GM18517 (cell line): ENCODE measurements around the gene CAMKV.
"Not testable (repeated sequence)": the region's sequence is repeated elsewhere in the genome, so short reads cannot be mapped to it uniquely, and the experiment has no call there.

ENCODE experiments used
- ATAC-seq: cut with Tn5 transposase; IDR thresholded peaks from one replicate; pipeline ENCODE4 v1.9.1; 2021; ENCODE audit warnings: mild to moderate bottlenecking, moderate library complexity; ENCODE audit not compliant: unreplicated experiment

Gene CAMKV

DNA sequence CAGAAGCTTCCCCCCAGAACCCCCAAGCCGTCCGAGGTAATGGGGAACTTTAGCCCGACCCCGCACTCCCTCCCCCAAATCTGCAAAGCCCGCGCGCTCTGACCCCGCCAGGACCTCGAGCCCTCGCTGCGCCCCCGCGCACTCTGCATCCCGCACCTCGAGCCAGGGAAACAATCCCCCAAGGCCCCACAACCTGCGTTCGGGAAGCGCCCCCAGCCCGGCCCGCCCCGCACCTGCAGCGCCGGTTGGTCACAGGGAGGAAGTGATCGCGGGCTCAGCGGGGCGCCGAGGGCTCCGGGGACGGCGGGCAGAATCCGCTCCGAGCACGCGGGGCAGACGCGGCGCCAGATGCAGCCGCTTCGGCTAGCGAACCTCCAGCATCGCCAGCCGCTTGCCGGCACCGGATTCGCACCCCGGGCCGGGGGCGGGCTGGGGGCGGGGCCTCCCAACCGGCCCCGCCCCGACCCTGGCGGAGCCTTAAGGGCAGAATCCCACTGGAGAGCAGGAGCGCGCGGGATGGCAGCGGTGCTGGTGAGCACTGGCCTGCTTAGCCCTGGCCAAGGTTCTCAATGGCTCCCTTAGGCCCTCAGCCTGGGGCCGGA lies at the start of gene CAMKV:
Gene CAMKV, minus strand, starts transcription at position 382 of the 602 bp plus-strand sequence. CDS start 7,518 bp downstream, outside the sequence.
- no peak for ATAC-seq

DNA sequence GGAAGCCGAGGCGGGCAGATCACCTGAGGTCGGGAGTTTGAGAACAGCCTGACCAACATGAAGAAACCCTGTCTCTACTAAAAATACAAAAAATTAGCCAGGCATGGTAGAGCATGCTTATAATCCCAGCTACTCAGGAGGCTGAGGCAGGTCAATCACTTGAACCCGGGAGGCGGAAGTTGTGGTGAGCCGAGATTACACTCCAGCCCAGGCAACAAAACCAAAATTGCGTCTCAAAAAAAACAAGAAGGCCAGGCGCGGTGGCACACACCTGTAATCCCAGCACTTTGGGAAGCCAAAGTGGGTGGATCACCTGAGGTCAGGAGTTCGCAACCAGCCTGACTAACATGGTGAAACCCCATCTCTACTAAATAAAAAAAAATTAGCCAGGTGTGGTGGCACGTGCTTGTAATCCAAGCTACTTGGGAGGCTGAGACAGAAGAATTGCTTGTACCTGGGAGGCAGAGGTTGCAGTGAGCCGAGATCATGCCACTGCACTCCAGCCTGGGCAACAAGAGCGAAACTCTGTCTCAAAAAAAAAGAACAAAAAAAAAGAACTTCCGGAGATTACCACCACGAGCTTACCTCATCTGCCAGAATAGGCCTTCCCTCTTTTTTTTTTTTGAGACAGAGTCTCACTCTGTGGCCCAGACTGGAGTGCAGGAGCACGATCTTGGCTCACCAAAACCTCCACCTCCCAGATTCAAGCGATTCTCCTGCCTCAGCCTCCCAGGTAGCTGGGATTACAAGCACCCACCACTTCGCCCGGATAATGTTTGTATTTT lies 48.3 kb upstream of the CAMKV start:
- ATAC-seq: not testable (repeated sequence)

DNA sequence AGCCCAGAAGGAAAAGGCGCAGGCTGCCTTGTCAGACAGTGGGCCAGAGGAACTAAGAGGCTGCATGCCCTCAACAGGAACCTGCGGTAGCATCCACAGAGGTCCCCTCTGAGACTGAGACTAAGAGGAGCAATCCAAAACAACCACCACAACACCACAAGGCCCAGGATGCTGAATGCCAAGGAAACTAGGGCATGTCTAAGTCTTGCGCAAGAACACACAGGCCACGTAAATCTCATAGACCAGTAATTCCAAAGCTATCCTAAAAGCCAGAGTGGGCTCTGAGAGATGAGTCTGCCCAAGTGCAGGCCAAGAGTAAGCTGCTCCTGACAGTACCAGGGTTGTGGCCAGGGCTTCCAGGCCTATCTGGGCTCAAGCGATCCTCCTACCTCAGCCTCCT lies 47.0 kb upstream of the CAMKV start:
- no peak for ATAC-seq

DNA sequence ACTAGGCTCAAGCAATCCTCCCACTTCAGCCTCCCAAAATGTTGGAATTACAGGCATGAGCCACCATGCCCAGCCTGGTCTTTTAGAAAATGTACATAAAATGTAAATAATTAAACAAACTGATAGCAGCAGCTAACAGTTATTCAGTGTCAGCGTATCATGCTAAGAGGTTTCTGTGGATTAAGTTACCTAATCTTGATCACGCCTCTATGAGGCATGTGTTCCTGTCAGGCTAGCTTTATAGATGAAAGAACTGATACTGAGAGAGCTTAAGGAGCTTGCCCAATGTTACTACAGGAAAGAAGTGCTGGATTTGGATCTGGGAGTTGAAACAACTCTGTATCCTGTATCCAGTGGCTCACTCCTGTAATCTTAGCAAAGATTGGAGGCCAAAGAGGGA lies 45.2 kb upstream of the CAMKV start:
- no peak for ATAC-seq

GRCh38 chr3:49912881-49913281 lies 43.2 kb upstream of the CAMKV start:
- no peak for ATAC-seq

DNA sequence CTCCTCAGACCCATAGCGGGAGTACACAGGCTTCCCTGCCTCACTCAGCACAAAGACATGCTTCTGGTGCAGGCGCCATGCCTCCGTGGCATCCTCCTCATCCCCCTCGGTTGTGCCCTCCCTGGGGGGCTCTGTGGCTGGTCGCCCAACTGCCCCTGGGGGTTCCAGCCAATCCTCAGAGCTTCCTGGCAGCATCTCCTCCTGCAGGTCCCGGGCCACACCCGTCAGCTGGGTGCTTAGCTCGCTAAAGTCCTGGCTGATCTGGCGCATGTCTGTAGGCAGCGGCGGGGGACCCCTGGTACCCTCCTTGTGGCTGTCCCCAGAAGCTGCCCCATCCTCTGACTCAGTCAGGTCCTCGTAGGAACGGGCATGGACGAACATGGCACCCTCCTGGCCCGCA lies 41.9 kb upstream of the CAMKV start:
- no peak for ATAC-seq

GRCh38 chr3:49911124-49911420 lies 41.4 kb upstream of the CAMKV start:
- ATAC-seq: no peak

DNA sequence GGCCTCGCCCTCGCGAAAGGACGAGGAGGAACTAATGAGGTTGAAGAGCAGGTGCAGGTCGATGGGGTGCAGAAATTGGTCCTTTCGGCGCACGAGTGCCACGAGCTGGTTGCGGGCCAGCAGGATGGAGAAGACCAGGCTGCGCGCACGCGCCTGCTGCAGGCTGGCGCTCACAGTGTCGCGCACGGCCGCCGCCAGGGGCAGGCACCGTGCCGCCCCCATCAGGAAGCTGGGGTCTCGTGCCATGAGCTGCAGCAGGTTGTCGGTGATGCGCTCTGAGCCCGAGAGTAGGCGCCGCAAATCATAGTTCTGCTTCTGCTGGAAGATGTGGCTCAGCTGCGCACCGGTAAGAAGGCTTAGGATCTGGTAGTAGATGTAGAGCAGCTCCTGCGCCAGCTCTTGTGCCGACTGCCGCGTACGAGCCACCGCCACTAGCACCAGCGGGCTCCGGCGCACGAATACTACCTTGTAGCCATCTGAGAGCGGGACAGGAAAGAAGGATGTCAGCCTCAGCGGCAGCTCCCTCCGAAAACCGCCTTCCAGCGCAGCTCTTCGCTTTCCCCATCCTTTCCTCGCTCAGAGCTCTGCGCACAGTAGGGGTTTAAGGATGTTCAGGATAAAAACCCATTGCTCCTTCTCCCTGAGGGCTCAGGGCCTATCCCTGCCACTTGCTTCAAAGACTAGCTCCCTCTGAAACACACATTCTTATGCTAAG lies 40.9 kb upstream of the CAMKV start:
- no peak for ATAC-seq

DNA sequence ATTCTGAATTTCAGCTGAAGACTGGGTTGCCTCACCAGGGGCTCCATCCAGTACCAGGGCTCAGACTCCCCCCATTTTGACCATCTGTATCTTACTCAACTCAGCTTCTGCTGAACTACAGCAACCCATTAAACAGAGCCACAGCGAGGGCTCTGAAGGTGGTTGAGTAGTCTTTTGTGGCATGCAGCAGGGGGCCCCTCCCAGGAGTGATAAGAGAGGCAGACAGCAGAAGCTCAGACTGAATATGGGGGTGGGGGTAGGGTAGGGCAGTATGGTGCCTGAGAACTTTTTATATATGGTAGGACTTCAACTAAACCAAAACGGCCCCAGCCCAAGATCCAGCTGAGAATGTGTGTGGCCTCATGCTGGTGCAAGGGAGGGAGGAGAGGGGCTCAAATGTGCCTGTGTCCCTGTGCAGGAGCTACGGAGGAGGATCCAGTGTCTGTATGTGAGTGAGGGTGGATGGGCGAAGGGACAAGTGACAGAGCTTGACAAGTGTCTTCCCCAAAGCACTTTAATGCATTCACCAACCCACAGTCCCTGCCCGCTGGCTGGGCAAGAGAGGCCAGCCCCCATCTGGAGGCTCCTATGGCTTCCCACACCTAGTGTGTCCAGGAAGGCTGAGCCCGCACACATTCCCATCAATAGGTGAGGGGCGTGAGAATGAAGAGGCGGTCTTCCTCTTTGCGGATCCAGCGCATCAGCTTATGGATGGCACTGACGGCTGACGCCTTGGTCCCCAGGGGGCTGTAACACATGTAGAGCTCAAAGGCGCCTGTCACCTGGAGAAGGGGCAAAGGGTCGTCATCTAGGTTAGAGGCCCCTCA lies 38.9 kb upstream of the CAMKV start:
- no peak for ATAC-seq

- no peak for ATAC-seq
These were observed 36.5 kb upstream of the CAMKV start for GRCh38 chr3:49906073-49906743.

DNA sequence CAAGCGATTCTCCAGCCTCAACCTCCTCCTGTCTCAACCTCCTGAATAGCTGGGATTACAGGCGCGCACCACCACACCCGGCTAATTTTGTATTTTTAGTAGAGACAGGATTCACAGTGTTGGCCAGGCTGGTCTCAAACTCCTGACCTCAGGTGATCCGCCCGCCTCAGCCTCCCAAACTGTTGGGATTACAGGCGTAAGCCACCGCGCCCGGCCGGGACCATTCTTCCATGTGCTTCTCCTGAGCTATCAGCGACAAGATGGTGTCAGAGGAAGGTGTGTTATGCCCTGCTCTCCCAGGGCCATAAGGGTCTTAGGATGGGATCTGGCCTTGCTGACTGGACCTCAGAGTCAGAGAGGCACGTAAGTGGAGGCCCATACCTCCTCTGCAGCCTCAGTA lies 34.7 kb upstream of the CAMKV start:
- ATAC-seq: not testable (repeated sequence)

GRCh38 chr3:49903451-49904424 lies 34.0 kb upstream of the CAMKV start, which contains the start of gene MST1R:
TSS of gene MST1R (minus strand) at chr3:49903873. CDS start at chr3:49903609, 264 bp downstream.
- no peak for ATAC-seq

GRCh38 chr3:49902511-49903345 lies 33.0 kb upstream of the CAMKV start:
- ATAC-seq: no peak

- no peak for ATAC-seq
These were observed 31.9 kb upstream of the CAMKV start for GRCh38 chr3:49901366-49902339.

DNA sequence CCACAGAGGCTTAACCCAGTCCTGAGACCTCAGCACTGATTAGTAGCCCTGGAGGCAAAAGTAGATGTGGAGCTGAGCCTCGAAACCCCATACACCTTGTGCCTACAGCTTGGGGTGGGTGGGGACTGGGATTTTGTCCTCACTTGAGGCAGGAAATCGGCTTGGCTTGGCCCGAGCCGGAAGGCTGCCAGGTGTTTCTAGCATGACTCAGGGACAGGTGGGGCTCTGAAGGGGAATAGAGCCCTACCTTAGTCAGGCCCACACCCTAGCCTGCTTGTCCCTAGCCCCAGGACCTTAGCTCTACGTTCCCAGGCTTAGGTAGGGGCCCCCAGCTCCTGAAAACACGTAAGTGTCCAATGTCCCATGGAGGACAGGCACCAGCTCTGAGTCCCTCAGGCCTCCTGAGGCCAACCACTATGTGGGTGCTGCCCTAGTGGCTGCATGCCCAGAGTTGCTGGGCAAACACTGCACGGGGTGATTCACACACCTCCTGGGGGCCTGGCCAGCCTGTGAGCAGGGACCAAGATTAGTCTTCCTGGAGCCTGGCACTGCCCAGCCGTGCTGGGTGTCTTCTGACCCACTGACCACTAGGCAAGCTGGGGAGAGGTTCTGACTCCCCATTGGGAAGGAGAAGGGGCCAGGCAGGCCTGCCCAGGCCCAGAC lies 30.9 kb upstream of the CAMKV start:
- no peak for ATAC-seq

DNA sequence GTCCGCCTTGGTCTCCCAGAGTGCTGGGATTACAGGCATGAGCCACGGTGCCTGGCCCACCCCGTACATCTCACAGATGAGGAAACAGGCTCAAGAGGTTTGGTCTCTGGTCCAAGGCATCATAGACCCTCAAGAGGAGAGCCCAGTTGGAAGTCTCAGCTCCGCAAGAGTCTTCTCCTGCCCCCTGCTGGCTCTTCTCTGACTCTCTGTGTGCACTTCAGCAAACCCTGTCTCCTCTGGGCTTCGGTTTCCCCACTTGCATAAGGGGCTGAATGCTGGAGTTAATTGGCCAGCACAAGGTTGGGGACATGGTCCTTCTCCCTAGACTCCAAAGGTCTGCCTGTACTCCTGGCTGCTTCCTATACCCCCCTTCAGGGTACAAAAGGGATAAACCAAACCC lies 30.1 kb upstream of the CAMKV start:
- no peak for ATAC-seq

DNA sequence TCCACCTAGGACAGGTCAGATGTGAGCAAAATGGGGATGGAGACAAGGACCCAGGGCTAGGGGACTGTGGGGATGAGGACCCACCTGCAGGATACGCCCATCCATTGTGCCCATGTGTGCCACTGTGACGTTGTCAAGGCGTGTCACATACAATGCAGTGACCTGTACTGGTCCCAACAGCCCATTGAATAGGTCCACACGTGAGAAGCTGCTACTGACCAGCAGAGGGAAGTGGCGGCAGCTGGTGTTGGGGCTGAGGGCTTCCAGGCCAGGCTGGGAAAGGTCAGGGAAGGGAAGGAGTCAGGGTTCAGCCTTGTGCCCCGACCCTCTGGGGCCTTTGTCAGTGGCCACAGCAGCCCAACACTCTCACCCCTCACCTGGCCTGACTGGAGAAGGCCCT lies 29.3 kb upstream of the CAMKV start:
- ATAC-seq: no peak
